ENCODE measurements around the gene PTPRZ1.

The PTPRZ1 gene

GRCh38 chr7:121932768-121933167 lies 59.8 kb downstream of the PTPRZ1 start:
- Histone ChIP-seq H3K36me3 (ENCODE audit: control insufficient read depth, insufficient read depth, low read length) (no peaks in the 10 kb centered on the region), H3K4me3 (replicated peaks; ENCODE audit: low read depth, low read length) (no peak overlapping the region), H3K27me3 (replicated peaks; ENCODE audit: control insufficient read depth, insufficient read depth, low read length) (no peaks in the 10 kb centered on the region)
- no peak for DNase-seq (ENCODE audit: extremely low read depth, insufficient read length)
- no peak for TF ChIP-seq CTCF (IDR thresholded peaks at IDR 0.05; ENCODE audit: insufficient read depth, low read length, poor library complexity, severe bottlenecking)

GRCh38 chr7:121936951-121937623 lies 64.1 kb downstream of the PTPRZ1 start:
- no peaks in the 10 kb centered on the region for H3K36me3 ChIP-seq (ENCODE audit: control insufficient read depth, insufficient read depth, low read length)
- H3K4me3 ChIP-seq (replicated peaks; ENCODE audit: low read depth, low read length): no peak overlapping the region
- no peak for TF ChIP-seq CTCF (IDR thresholded peaks at IDR 0.05; ENCODE audit: insufficient read depth, low read length, poor library complexity, severe bottlenecking)
- no peaks in the 10 kb centered on the region for H3K27me3 ChIP-seq (replicated peaks; ENCODE audit: control insufficient read depth, insufficient read depth, low read length)
- no peak for DNase-seq (ENCODE audit: extremely low read depth, insufficient read length)

- Histone ChIP-seq H3K4me3 (replicated peaks; ENCODE audit: low read depth, low read length) (no peak overlapping the region), H3K27me3 (replicated peaks; ENCODE audit: control insufficient read depth, insufficient read depth, low read length) (no peaks in the 10 kb centered on the region), H3K36me3 (ENCODE audit: control insufficient read depth, insufficient read depth, low read length) (no peaks in the 10 kb centered on the region)
- TF ChIP-seq CTCF (IDR thresholded peaks at IDR 0.05; ENCODE audit: insufficient read depth, low read length, poor library complexity, severe bottlenecking): no peak
- no peak for DNase-seq (ENCODE audit: extremely low read depth, insufficient read length)
Observed at GRCh38 chr7:121938429-121938996, 65.6 kb downstream of the PTPRZ1 start.

- DNase-seq (ENCODE audit: extremely low read depth, insufficient read length): no peak
- no peak for TF ChIP-seq CTCF (IDR thresholded peaks at IDR 0.05; ENCODE audit: insufficient read depth, low read length, poor library complexity, severe bottlenecking)
- Histone ChIP-seq H3K36me3 (ENCODE audit: control insufficient read depth, insufficient read depth, low read length) (no peaks in the 10 kb centered on the region), H3K4me3 (replicated peaks; ENCODE audit: low read depth, low read length) (no peak overlapping the region), H3K27me3 (replicated peaks; ENCODE audit: control insufficient read depth, insufficient read depth, low read length) (no peaks in the 10 kb centered on the region)
Observed at GRCh38 chr7:121940918-121941317, 68.0 kb downstream of the PTPRZ1 start.

- Histone ChIP-seq H3K4me3 (replicated peaks; ENCODE audit: low read depth, low read length) (no peak overlapping the region), H3K27me3 (replicated peaks; ENCODE audit: control insufficient read depth, insufficient read depth, low read length) (no peaks in the 10 kb centered on the region), H3K36me3 (ENCODE audit: control insufficient read depth, insufficient read depth, low read length) (no peaks in the 10 kb centered on the region)
- no peak for TF ChIP-seq CTCF (IDR thresholded peaks at IDR 0.05; ENCODE audit: insufficient read depth, low read length, poor library complexity, severe bottlenecking)
- no peak for DNase-seq (ENCODE audit: extremely low read depth, insufficient read length)
Observed at GRCh38 chr7:121941830-121942229, 68.9 kb downstream of the PTPRZ1 start.
